Measurements from ENCODE around the gene ATRNL1. TPM values are rescaled to one million over a fixed set of nuclear protein-coding genes. Genes with fewer than 3 reads are reported as not detected.

The ATRNL1 gene
- total RNA-seq, 1 experiment from 2014 or later, result not detected

Other genes with a start within 250 kb of the ATRNL1 start
- 21.7 and 28.0 TPM in 2 replicates for gene TRUB1, start 155.2 kb upstream of the ATRNL1 start, total RNA-seq (2014; rRNA removed)